Activated CD4-positive, alpha-beta memory T cell treated with anti-CD3 and anti-CD28 coated beads for 36 hours (primary cell): ENCODE results near the gene NUDCD3. TPM values are rescaled to one million over a fixed set of nuclear protein-coding genes. Genes with fewer than 3 reads are reported as not detected.
"Not testable (repeated sequence)": the region's sequence is repeated elsewhere in the genome, so short reads cannot be mapped to it uniquely, and the experiment has no call there.

Experiments used
- CTCF ChIA-PET: fragments of 350-600 bp; sonication (Branson Sonifier 250); formaldehyde crosslinking; loops from one replicate; lab custom pipeline; 2021; ENCODE audit warnings: antibody characterized with exemption, inconsistent platforms; lab: Charles Lee
- POLR2A ChIA-PET: fragments of 350-600 bp; sonication (Branson Sonifier 250); formaldehyde crosslinking; loops from one replicate; lab custom pipeline; 2021; ENCODE audit warnings: antibody characterized with exemption; lab: Charles Lee
- DNase-seq: peaks from one replicate; pipeline ENCODE4 v3.0.0-alpha.2; 2020
- H3K27ac Mint-ChIP-seq: one replicate; pipeline ENCODE4 v1.8.0; 2021; ENCODE audit warnings: mixed read lengths
- H3K27me3 Mint-ChIP-seq: one replicate; pipeline ENCODE4 v1.8.0; 2021; ENCODE audit warnings: mixed read lengths
- H3K36me3 Mint-ChIP-seq: one replicate; pipeline ENCODE4 v1.8.0; 2021; ENCODE audit warnings: mixed read lengths
- H3K4me1 Mint-ChIP-seq: one replicate; pipeline ENCODE4 v1.8.0; 2021; ENCODE audit warnings: low read depth, mixed read lengths
- H3K4me3 Mint-ChIP-seq: one replicate; pipeline ENCODE4 v1.8.0; 2021; ENCODE audit warnings: mild to moderate bottlenecking, mixed read lengths
- H3K9me3 Mint-ChIP-seq: one replicate; pipeline ENCODE4 v1.8.0; 2021; ENCODE audit warnings: mixed read lengths
- intact Hi-C: fragments of 100-400 bp; cut with micrococcal nuclease; formaldehyde crosslinking; loops from one replicate; pipeline ENCODE4 v1.15.1; 2023
- total RNA-seq, 2 experiments: library from RNA; stranded (reverse); gene quantifications; one replicate each; pipeline ENCODE4 v1.2.3, GENCODE V29; 2021

Gene NUDCD3
- total RNA-seq, 2 experiments from 2014 or later: 88.9 to 92.4 TPM

GRCh38 chr7:44439926-44440325 lies 50.5 kb downstream of the NUDCD3 start:
- POLR2A ChIA-PET: no interaction called here
- intact Hi-C loops: loop anchor here (2.0 to 5.0 kb wide), 2 partner anchors 21 to 32 kb away; no protein-coding TSS in a partner anchor
- Mint-ChIP-seq H3K36me3 (peaks cover 9% of the 10 kb centered on the region), H3K27me3 (no peaks in the 10 kb centered on the region), H3K4me3 (no peak overlapping the region), H3K4me1 (peaks cover 56% of the 10 kb centered on the region), H3K27ac (no peak overlapping the region), H3K9me3 (no peaks in the 10 kb centered on the region)
- no peak for DNase-seq
- CTCF ChIA-PET: interaction anchor here (0.6 kb wide), 1 partner anchor 165 kb away, joined by 6 read pairs; no protein-coding TSS in a partner anchor

GRCh38 chr7:44438816-44439215 lies 51.6 kb downstream of the NUDCD3 start:
- H3K27me3 Mint-ChIP-seq: no peaks in the 10 kb centered on the region
- intact Hi-C loops: loop anchor here (5.0 kb wide), 1 partner anchor 33 kb away; no protein-coding TSS in a partner anchor

GRCh38 chr7:44434201-44434600 lies 56.3 kb downstream of the NUDCD3 start:
- CTCF ChIA-PET: no interaction called here
- intact Hi-C loops: no loop called here

More at GRCh38 chr7:44438816-44439215, 51.6 kb downstream of the NUDCD3 start:
- H3K4me3 Mint-ChIP-seq: no peak overlapping the region
- no peak overlapping the region for H3K27ac Mint-ChIP-seq
- H3K4me1 Mint-ChIP-seq: peaks cover 63% of the 10 kb centered on the region
- ChIA-PET CTCF (interaction anchor here (1.1 kb wide), 1 partner anchor 198 kb away, joined by 4 read pairs; no protein-coding TSS in a partner anchor), POLR2A (no interaction called here)
- H3K36me3 Mint-ChIP-seq: peaks cover 4% of the 10 kb centered on the region
- no peak for DNase-seq
- no peaks in the 10 kb centered on the region for H3K9me3 Mint-ChIP-seq

GRCh38 chr7:44433255-44434022 lies 57.0 kb downstream of the NUDCD3 start:
- peaks cover 51% of the 10 kb centered on the region for H3K4me1 Mint-ChIP-seq

More at GRCh38 chr7:44434201-44434600, 56.3 kb downstream of the NUDCD3 start:
- no peaks in the 10 kb centered on the region for H3K9me3 Mint-ChIP-seq
- POLR2A ChIA-PET: no interaction called here
- no peak overlapping the region for H3K27ac Mint-ChIP-seq
- H3K27me3 Mint-ChIP-seq: no peaks in the 10 kb centered on the region
- DNase-seq: no peak
- H3K4me1 Mint-ChIP-seq: peaks cover 55% of the 10 kb centered on the region
- no peak overlapping the region for H3K4me3 Mint-ChIP-seq
- no peaks in the 10 kb centered on the region for H3K36me3 Mint-ChIP-seq

GRCh38 chr7:44432381-44432977 lies 58.0 kb downstream of the NUDCD3 start:
- no peak for DNase-seq
- Mint-ChIP-seq H3K27ac (no peak overlapping the region), H3K4me1 (peaks cover 55% of the 10 kb centered on the region), H3K27me3 (no peaks in the 10 kb centered on the region), H3K36me3 (peaks cover 4% of the 10 kb centered on the region), H3K9me3 (no peaks in the 10 kb centered on the region), H3K4me3 (no peak overlapping the region)
- intact Hi-C loops: no loop called here
- ChIA-PET POLR2A (no interaction called here), CTCF (interaction anchor here (0.6 to 0.7 kb wide), 2 partner anchors 116 to 237 kb away, joined by 3 read pairs; no protein-coding TSS in a partner anchor)

More at GRCh38 chr7:44433255-44434022, 57.0 kb downstream of the NUDCD3 start:
- Mint-ChIP-seq H3K36me3 (no peaks in the 10 kb centered on the region), H3K4me3 (no peak overlapping the region), H3K27ac (no peak overlapping the region), H3K9me3 (no peaks in the 10 kb centered on the region), H3K27me3 (no peaks in the 10 kb centered on the region)
- no peak for DNase-seq
- ChIA-PET CTCF (no interaction called here), POLR2A (no interaction called here)
- intact Hi-C loops: no loop called here

- Mint-ChIP-seq H3K36me3 (peaks cover 13% of the 10 kb centered on the region), H3K27ac (no peak overlapping the region), H3K4me1 (peaks cover 45% of the 10 kb centered on the region), H3K9me3 (no peaks in the 10 kb centered on the region), H3K27me3 (no peaks in the 10 kb centered on the region), H3K4me3 (no peak overlapping the region)
- CTCF ChIA-PET: interaction anchor here (0.6 to 1.6 kb wide), 3 partner anchors 106 to 134 kb away, joined by 3 to 5 read pairs (median 3); no protein-coding TSS in a partner anchor
- POLR2A ChIA-PET: no interaction called here
- intact Hi-C loops: no loop called here
- DNase-seq: peak; percentile 27
These were observed 59.3 kb downstream of the NUDCD3 start for GRCh38 chr7:44431091-44431608.

- H3K9me3 Mint-ChIP-seq: no peaks in the 10 kb centered on the region
- ChIA-PET POLR2A (interaction anchor here (0.6 kb wide), 1 partner anchor 67 kb away, joined by 3 read pairs; no protein-coding TSS in a partner anchor), CTCF (interaction anchor here (1.1 to 1.6 kb wide), 2 partner anchors 134 to 135 kb away, joined by 3 to 5 read pairs; no protein-coding TSS in a partner anchor)
- intact Hi-C loops: no loop called here
- no peak overlapping the region for H3K27ac Mint-ChIP-seq
- no peak for DNase-seq
- peaks cover 35% of the 10 kb centered on the region for H3K4me1 Mint-ChIP-seq
- H3K36me3 Mint-ChIP-seq: peaks cover 22% of the 10 kb centered on the region
- H3K27me3 Mint-ChIP-seq: no peaks in the 10 kb centered on the region
- H3K4me3 Mint-ChIP-seq: no peak overlapping the region
These were observed 60.4 kb downstream of the NUDCD3 start for GRCh38 chr7:44430054-44430453.

- H3K36me3 Mint-ChIP-seq: peaks cover 31% of the 10 kb centered on the region
- POLR2A ChIA-PET, H3K27ac Mint-ChIP-seq, intact Hi-C loops, H3K4me3 Mint-ChIP-seq, DNase-seq, H3K9me3 Mint-ChIP-seq, H3K27me3 Mint-ChIP-seq, CTCF ChIA-PET: not testable (repeated sequence)
- peaks cover 35% of the 10 kb centered on the region for H3K4me1 Mint-ChIP-seq
These were observed 65.7 kb downstream of the NUDCD3 start for GRCh38 chr7:44424762-44425161.

- intact Hi-C loops: no loop called here
- peaks cover 25% of the 10 kb centered on the region for H3K4me1 Mint-ChIP-seq
- ChIA-PET CTCF (no interaction called here), POLR2A (no interaction called here)
- H3K4me3 Mint-ChIP-seq: no peak overlapping the region
- H3K36me3 Mint-ChIP-seq: peaks cover 15% of the 10 kb centered on the region
- H3K27me3 Mint-ChIP-seq: no peaks in the 10 kb centered on the region
- no peak overlapping the region for H3K27ac Mint-ChIP-seq
- no peaks in the 10 kb centered on the region for H3K9me3 Mint-ChIP-seq
- DNase-seq: no peak
These were observed 73.5 kb downstream of the NUDCD3 start for GRCh38 chr7:44416941-44417340.

- no peak for DNase-seq
- ChIA-PET CTCF (no interaction called here), POLR2A (interaction anchor here (1.4 kb wide), 1 partner anchor 46 kb away, joined by 3 read pairs; no protein-coding TSS in a partner anchor)
- peaks cover 22% of the 10 kb centered on the region for H3K36me3 Mint-ChIP-seq
- peaks cover 22% of the 10 kb centered on the region for H3K4me1 Mint-ChIP-seq
- peaks cover 3% of the 10 kb centered on the region for H3K9me3 Mint-ChIP-seq
- H3K27ac Mint-ChIP-seq: peak overlapping the region; percentile 29
- H3K4me3 Mint-ChIP-seq: no peak overlapping the region
- intact Hi-C loops: no loop called here
- H3K27me3 Mint-ChIP-seq: no peaks in the 10 kb centered on the region
These were observed 74.9 kb downstream of the NUDCD3 start for GRCh38 chr7:44415510-44415909.

- Mint-ChIP-seq H3K36me3 (peaks cover 23% of the 10 kb centered on the region), H3K4me1 (peaks cover 20% of the 10 kb centered on the region), H3K27me3 (no peaks in the 10 kb centered on the region), H3K27ac (peak overlapping the region; percentile 29), H3K9me3 (peaks cover 3% of the 10 kb centered on the region), H3K4me3 (no peak overlapping the region)
- POLR2A ChIA-PET: interaction anchor here (1.4 kb wide), 1 partner anchor 46 kb away, joined by 3 read pairs; no protein-coding TSS in a partner anchor
- CTCF ChIA-PET: no interaction called here
- DNase-seq: no peak
- intact Hi-C loops: no loop called here
These were observed 75.4 kb downstream of the NUDCD3 start for GRCh38 chr7:44415047-44415446.

- Mint-ChIP-seq H3K36me3 (peaks cover 21% of the 10 kb centered on the region), H3K27me3 (no peaks in the 10 kb centered on the region), H3K9me3 (peaks cover 3% of the 10 kb centered on the region), H3K27ac (no peak overlapping the region), H3K4me1 (peaks cover 28% of the 10 kb centered on the region), H3K4me3 (no peak overlapping the region)
- POLR2A ChIA-PET: no interaction called here
- DNase-seq: no peak
- intact Hi-C loops: no loop called here
- CTCF ChIA-PET: no interaction called here
These were observed 79.2 kb downstream of the NUDCD3 start for GRCh38 chr7:44411306-44411705.
